OCI-LY7 (cell line): ENCODE data around the gene DDIAS.

Source experiments
- EZH2phosphoT487 ChIP-seq: fragments of 200-600 bp; sonication (generic); IDR thresholded peaks from 2 replicates; pipeline ENCODE4 v1.6.1; 2018; ENCODE audit warnings: low read depth, borderline replicate concordance, mild to moderate bottlenecking, mixed run types, antibody characterized with exemption, low read length, moderate library complexity, mixed read lengths
- TF ChIP-seq, protein P1 (sequence below): fragments of 200-600 bp; sonication (generic); conservative IDR thresholded peaks from 2 replicates; pipeline ENCODE4 v1.5.1; 2014; ENCODE audit warnings: mild to moderate bottlenecking, antibody characterized with exemption, low read length, moderate library complexity, mixed read lengths

DNA sequence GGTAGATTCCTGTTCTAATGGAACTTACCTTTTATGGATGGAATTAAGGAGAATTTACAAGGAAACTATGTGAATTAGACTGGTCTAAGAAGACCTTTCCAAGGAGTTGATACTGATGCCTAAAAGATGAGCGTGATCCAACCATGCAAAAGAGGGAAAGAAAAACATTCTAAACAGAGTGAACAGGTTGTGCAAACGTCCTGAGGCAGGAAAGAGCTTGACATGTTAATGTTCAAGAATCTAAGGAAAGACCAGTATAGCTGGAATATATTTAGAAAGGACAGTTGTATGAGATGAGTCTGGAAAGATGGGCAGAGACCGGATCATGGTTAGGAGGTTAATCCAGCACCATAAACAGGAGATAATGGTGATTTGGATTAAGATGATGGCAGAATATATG is 1.3 kb downstream of the DDIAS start:
- TF ChIP-seq, protein P1, sequence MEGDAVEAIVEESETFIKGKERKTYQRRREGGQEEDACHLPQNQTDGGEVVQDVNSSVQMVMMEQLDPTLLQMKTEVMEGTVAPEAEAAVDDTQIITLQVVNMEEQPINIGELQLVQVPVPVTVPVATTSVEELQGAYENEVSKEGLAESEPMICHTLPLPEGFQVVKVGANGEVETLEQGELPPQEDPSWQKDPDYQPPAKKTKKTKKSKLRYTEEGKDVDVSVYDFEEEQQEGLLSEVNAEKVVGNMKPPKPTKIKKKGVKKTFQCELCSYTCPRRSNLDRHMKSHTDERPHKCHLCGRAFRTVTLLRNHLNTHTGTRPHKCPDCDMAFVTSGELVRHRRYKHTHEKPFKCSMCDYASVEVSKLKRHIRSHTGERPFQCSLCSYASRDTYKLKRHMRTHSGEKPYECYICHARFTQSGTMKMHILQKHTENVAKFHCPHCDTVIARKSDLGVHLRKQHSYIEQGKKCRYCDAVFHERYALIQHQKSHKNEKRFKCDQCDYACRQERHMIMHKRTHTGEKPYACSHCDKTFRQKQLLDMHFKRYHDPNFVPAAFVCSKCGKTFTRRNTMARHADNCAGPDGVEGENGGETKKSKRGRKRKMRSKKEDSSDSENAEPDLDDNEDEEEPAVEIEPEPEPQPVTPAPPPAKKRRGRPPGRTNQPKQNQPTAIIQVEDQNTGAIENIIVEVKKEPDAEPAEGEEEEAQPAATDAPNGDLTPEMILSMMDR, result no peak
- no peak for TF ChIP-seq EZH2phosphoT487
